GM12872 (cell line): ENCODE measurements around the gene GRB2.
A peak's percentile ranks its signal among the peaks of the same experiment; 100 is the strongest.

Source experiments
- TF ChIP-seq, protein P1 (sequence below): IDR thresholded peaks from 3 replicates; pipeline ENCODE4 v1.5.1; 2011; ENCODE audit warnings: low read depth, mild to moderate bottlenecking, low read length, moderate library complexity; ENCODE audit not compliant: insufficient read depth

The GRB2 gene

DNA sequence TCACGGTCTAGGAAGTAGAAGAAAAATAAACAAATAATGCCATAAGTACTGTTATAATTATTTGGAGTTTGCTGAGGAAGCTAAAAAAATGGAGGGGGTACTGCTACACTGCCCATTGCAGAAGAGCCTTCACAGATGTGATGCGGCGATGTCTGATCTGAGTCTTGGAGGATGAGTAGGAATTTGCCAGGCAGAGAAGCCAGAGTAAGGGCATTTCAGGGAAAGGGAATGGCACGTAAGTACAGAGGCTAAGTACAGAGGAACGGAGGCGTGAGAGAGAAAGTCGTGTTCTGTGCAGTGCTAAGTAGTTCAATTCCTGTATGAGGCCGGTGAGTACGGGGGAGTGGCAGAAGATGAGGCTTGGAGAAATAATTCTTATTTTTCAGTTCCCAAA lies 741 bp upstream of the GRB2 start:
- TF ChIP-seq, protein P1, sequence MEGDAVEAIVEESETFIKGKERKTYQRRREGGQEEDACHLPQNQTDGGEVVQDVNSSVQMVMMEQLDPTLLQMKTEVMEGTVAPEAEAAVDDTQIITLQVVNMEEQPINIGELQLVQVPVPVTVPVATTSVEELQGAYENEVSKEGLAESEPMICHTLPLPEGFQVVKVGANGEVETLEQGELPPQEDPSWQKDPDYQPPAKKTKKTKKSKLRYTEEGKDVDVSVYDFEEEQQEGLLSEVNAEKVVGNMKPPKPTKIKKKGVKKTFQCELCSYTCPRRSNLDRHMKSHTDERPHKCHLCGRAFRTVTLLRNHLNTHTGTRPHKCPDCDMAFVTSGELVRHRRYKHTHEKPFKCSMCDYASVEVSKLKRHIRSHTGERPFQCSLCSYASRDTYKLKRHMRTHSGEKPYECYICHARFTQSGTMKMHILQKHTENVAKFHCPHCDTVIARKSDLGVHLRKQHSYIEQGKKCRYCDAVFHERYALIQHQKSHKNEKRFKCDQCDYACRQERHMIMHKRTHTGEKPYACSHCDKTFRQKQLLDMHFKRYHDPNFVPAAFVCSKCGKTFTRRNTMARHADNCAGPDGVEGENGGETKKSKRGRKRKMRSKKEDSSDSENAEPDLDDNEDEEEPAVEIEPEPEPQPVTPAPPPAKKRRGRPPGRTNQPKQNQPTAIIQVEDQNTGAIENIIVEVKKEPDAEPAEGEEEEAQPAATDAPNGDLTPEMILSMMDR = no peak

DNA sequence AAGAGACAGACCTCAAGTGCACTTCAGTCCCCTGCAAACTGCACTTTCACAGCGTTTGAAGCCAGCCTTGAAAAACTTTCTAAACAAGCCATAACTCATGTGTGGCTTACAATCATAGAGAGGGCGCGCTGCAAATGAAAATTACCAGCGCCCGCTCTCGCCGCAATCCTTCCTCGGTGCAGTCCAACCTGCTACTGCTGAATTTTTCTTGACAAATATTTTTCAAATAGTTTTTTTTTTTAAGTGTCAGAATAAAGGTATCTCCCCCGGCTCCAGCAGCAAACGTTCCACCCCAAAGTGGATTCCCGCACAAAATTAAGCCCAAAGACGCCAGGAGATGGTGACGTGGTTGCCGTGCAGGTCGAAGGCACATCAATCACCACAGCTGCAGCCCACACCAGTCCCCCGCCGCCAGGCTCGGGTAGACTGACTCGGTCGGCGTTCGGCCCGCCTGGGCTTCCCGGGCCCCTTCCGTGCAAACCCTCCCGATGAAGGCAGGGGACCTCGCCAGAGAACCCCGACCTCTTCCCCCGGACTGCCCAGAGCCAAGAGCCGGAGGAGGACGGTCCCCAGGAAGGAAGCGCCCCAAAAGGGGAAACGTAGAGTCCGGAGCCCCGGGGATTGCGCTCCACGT lies 630 bp downstream of the GRB2 start:
- TF ChIP-seq, protein P1 = no peak

DNA sequence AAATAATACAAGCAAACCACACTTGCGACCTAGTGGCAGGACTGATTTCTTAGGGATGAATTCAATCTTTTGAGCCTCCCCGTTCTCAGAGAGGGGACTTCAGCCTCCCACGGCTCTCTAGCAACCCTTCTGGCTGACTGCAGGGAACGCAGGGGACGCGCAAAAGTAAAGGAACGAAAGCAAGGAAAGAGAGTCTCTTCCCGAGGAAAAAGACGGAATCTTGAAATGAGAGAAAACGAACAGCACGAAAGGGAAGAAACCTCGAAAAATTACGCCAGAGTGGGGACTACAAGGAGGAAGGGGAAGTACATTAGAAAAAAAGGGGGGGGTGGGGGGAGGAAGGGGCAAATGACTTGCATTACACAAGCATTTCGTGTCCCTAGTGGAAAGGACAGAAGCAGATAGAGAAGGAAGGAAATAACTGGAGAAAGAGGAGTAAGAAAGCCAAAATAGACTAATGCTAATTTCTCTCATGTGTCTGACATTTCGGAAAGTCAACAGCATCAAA lies 1.2 kb downstream of the GRB2 start:
- TF ChIP-seq, protein P1 = peak; percentile 87

DNA sequence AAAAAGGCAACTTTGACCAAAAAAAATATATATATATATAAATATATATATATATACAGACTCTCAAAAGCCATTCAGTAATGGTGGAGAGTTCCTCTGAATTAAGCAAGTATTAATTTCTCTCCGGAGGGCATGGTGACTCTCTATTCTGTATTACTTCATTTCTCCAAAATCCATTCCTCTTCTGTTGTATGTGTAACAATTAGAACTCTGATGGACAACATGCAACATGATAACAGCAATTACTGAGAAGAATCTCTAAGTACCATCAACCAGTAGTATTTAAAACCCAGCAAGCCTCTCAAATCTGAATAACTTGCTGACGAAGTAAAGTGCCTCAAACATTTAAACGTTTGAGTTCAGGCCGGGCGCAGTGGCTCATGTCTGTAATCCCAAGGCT lies 2.3 kb downstream of the GRB2 start:
- TF ChIP-seq, protein P1 = no peak

DNA sequence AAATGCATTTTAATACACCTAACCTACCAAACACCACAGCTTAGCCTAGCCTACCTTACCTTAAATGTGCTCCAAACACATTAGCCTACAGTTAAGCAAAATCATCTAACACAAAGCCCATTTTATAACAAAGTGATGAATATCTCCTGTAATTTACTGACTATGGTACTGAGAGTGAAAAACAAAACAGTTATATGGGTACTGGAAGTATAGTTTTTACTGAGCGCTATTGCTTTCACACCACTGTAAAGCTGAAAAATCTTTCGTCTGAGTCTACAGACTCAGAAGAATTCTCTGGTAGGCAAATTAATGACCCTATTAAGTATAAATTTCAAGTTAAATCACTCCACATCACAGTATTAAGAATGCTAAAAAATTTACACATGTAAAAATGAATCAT lies 3.5 kb downstream of the GRB2 start:
- TF ChIP-seq, protein P1 = no peak

DNA sequence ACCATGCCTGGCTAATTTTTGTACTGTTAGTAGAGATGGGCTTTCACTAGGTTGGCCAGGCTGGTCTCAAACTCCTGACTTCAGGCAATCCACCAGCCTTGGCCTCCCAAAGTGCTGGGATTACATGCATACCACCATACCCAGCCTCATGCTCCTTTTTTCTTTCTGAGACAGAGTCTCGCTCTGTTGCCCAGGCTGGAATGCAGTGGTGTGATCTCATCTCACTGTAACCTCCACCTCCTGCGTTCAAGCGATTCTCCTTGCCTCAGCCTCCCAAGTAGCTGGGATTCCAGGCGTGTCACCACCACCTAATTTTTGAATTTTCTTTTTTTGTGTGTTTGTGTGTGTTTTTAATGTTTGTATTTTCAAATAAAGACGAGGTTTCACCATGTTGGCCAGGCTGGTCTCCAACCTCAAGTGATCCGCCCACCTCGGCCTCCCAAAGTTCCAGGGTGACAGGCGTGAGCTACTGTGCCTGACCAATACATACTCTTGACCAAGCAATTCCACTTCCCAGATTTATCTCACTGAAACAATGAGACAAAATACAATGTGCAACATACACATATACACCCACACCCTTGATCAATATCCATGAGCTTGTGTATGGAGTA lies 5.0 kb downstream of the GRB2 start:
- TF ChIP-seq, protein P1 = no peak

DNA sequence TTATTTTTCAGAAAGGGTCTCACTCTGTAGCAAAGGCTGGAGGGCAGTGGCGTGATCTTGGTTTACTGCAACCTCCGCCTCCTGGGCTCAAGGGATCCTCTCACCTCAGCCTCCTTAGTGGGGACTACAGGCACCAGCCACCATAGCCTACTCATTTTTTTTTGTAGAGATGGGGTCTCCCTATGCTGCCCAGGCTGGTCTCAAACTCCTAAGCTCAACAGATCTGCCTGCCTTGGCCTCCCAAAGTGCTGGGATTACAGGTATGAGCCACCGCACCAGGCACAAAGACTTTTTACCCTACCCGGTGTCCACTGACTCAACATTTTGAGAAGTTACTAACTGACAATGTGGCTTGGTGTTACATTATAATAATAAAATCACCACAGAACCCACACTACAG lies 7.2 kb downstream of the GRB2 start:
- TF ChIP-seq, protein P1 = no peak
